ENCODE measurements around the gene CCT8L2.
"Not testable (repeated sequence)": the region's sequence is repeated elsewhere in the genome, so short reads cannot be mapped to it uniquely, and the experiment has no call there.

Gene CCT8L2

GRCh38 chr22:16558376-16558945 lies 34.1 kb downstream of the CCT8L2 start:
- DNase-seq (ENCODE audit: low spot score): not testable (repeated sequence)

- DNase-seq (ENCODE audit: low spot score): not testable (repeated sequence)
Observed at GRCh38 chr22:16557511-16557910, 35.1 kb downstream of the CCT8L2 start.

- not testable (repeated sequence) for DNase-seq (ENCODE audit: low spot score)
Observed at GRCh38 chr22:16555077-16555994, 37.3 kb downstream of the CCT8L2 start.

- DNase-seq (ENCODE audit: low spot score): not testable (repeated sequence)
Observed at GRCh38 chr22:16543310-16543709, 49.3 kb downstream of the CCT8L2 start.
